Upper lobe of right lung (tissue), 1 donor: ENCODE measurements around the gene ZNF765. TPM values are rescaled to one million over a fixed set of nuclear protein-coding genes. Genes with fewer than 3 reads are reported as not detected.

Source experiments
- ATAC-seq: fragments of 200-7000 bp; cut with Tn5 transposase; one replicate; pipeline ENCODE4 v1.9.1; 2020; ENCODE audit warnings: mild to moderate bottlenecking, moderate library complexity
- DNase-seq: peaks from one replicate; pipeline ENCODE4 v3.0.0-alpha.2; 2020
- H3K27ac ChIP-seq: fragments of 200-600 bp; one replicate; pipeline ENCODE4 v1.8.0; 2022
- H3K27me3 ChIP-seq: fragments of 200-600 bp; one replicate; pipeline ENCODE4 v1.8.0; 2022; ENCODE audit warnings: mild to moderate bottlenecking
- H3K36me3 ChIP-seq: fragments of 200-600 bp; one replicate; pipeline ENCODE4 v1.8.0; 2022
- H3K4me1 ChIP-seq: fragments of 200-600 bp; one replicate; pipeline ENCODE4 v1.8.0; 2022
- H3K4me3 ChIP-seq: fragments of 200-600 bp; one replicate; pipeline ENCODE4 v1.8.0; 2022; ENCODE audit warnings: mild to moderate bottlenecking
- H3K9me3 ChIP-seq: fragments of 200-600 bp; one replicate; pipeline ENCODE4 v1.8.0; 2022
- CTCF ChIP-seq: fragments of 200-600 bp; IDR thresholded peaks from one replicate; pipeline ENCODE4 v1.8.0; 2022; ENCODE audit warnings: antibody characterized with exemption
- intact Hi-C: fragments of 100-400 bp; cut with DNase I; formaldehyde crosslinking; loops from one replicate; pipeline ENCODE4 v1.11.0; 2022
- total RNA-seq: library from RNA; stranded (reverse); fragmentation: NEBNext Ultra II Directional; extraction: Animal tissue kit (Norgen Biotek cat#: 25700); gene quantifications from one replicate; pipeline ENCODE4 v1.2.1, GENCODE V29; 2021
- donor health status: DM: no; HTN: yes; CAD: no; lungs with severe emphysema.

ZNF765 gene
- total RNA-seq, 1 donor from 2014 or later, result 12.4 TPM

DNA sequence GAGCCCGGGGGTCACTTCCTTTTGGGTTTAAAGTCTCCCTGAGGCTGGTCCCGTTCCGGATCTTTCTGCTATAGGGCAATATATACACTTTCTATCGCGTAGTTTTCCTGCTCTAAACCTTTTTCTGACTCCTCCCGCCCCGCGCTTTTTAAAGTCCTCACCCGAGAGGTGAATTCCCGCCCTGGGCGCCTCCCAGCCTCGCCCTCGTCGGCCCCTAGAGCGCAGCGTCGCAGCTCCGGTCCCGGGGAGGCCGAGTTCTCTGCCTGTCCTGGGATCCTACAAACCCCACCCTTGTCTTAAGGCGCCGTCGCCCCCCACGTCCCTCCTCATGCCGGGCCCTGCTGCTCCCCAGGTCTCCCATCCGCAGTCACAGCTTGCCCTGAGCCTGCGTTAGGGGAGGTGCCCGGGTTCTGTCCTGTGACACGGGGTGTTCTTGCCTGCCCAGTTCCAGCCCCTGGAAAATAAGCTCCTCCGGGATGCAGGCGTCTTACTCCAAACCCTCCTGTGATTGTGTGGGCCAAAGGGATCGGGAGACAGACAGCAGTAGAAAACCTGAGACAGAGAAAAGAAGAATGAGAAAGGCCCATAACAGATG lies 29.0 kb upstream of the ZNF765 start:
- H3K36me3 ChIP-seq, result no peaks in the 10 kb centered on the region
- intact Hi-C loops, result no loop called here
- DNase-seq, result no peak
- no peaks in the 10 kb centered on the region for H3K27me3 ChIP-seq
- H3K4me1 ChIP-seq, result peaks cover 6% of the 10 kb centered on the region
- peak overlapping the region; percentile 85 for H3K4me3 ChIP-seq
- no peaks in the 10 kb centered on the region for H3K9me3 ChIP-seq
- H3K27ac ChIP-seq, result peak overlapping the region; percentile 61
- TF ChIP-seq CTCF, result no peak
- peak; percentile 58 for ATAC-seq

GRCh38 chr19:53372196-53372595 lies 22.8 kb upstream of the ZNF765 start:
- peaks cover 23% of the 10 kb centered on the region for H3K36me3 ChIP-seq
- H3K27ac ChIP-seq, result no peak overlapping the region
- no peak overlapping the region for H3K4me3 ChIP-seq
- no peaks in the 10 kb centered on the region for H3K27me3 ChIP-seq
- no peak for TF ChIP-seq CTCF
- intact Hi-C loops, result no loop called here
- H3K4me1 ChIP-seq, result no peaks in the 10 kb centered on the region
- DNase-seq (no peak), ATAC-seq (no peak)
- no peaks in the 10 kb centered on the region for H3K9me3 ChIP-seq

DNA sequence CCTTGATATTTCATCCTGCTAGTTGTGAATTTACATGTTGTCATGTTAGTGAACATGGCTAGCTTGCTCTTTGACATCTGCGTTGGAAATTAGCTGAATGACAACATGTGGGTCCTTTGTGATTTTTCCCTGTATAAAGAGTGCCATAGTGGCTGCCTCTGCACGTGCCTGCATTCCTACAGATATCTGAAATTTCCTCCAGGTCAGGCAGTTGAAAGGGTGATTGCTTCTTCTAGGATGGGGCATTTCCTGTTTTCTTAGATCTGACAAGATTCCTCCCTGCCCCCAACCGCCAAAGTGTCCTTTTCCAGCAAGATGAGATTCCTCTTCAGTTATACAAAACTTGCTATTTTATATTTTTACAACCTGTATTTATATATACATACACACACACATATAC lies 20.7 kb upstream of the ZNF765 start:
- peaks cover 3% of the 10 kb centered on the region for H3K9me3 ChIP-seq
- H3K4me3 ChIP-seq, result no peak overlapping the region
- intact Hi-C loops, result no loop called here
- peaks cover 38% of the 10 kb centered on the region for H3K36me3 ChIP-seq
- no peak for DNase-seq
- no peak for TF ChIP-seq CTCF
- H3K27me3 ChIP-seq, result no peaks in the 10 kb centered on the region
- H3K4me1 ChIP-seq, result no peaks in the 10 kb centered on the region
- ATAC-seq, result no peak
- no peak overlapping the region for H3K27ac ChIP-seq

GRCh38 chr19:53374743-53375142 lies 20.2 kb upstream of the ZNF765 start:
- H3K4me1 ChIP-seq, result no peaks in the 10 kb centered on the region
- no peak overlapping the region for H3K27ac ChIP-seq
- intact Hi-C loops, result no loop called here
- peaks cover 42% of the 10 kb centered on the region for H3K36me3 ChIP-seq
- no peak for ATAC-seq
- DNase-seq, result no peak
- no peaks in the 10 kb centered on the region for H3K27me3 ChIP-seq
- no peak for TF ChIP-seq CTCF
- H3K9me3 ChIP-seq, result peaks cover 3% of the 10 kb centered on the region
- H3K4me3 ChIP-seq, result no peak overlapping the region

DNA sequence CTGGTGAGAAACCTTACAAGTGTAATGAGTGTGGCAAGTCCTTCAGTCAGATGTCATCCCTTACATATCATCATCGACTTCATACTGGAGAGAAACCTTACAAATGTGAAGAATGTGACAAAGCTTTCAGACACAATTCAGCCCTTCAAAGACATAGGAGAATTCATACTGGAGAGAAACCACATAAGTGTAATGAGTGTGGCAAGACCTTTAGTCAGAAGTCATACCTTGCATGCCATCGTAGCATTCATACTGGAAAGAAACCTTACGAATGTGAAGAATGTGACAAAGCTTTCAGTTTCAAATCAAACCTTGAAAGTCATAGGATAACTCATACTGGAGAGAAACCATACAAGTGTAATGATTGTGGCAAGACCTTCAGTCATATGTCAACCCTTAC lies 13.6 kb upstream of the ZNF765 start:
- no peak overlapping the region for H3K4me3 ChIP-seq
- H3K36me3 ChIP-seq, result peaks cover 34% of the 10 kb centered on the region
- no peaks in the 10 kb centered on the region for H3K4me1 ChIP-seq
- ATAC-seq (no peak), DNase-seq (no peak)
- H3K9me3 ChIP-seq, result peaks cover 37% of the 10 kb centered on the region
- TF ChIP-seq CTCF, result no peak
- intact Hi-C loops, result no loop called here
- no peaks in the 10 kb centered on the region for H3K27me3 ChIP-seq
- H3K27ac ChIP-seq, result no peak overlapping the region

GRCh38 chr19:53388168-53388567 lies 6.8 kb upstream of the ZNF765 start:
- no peak overlapping the region for H3K4me3 ChIP-seq
- H3K36me3 ChIP-seq, result no peaks in the 10 kb centered on the region
- intact Hi-C loops, result no loop called here
- H3K27me3 ChIP-seq, result no peaks in the 10 kb centered on the region
- H3K9me3 ChIP-seq, result peaks cover 15% of the 10 kb centered on the region
- H3K4me1 ChIP-seq, result no peaks in the 10 kb centered on the region
- no peak for TF ChIP-seq CTCF
- ATAC-seq (no peak), DNase-seq (no peak)
- H3K27ac ChIP-seq, result no peak overlapping the region
